Neural progenitor cell (in vitro differentiated cells): Measurements from ENCODE around the gene TVP23A. TPM values are rescaled to one million over a fixed set of nuclear protein-coding genes. Genes with fewer than 3 reads are reported as not detected.

ENCODE experiments used
- DNase-seq: peaks from one replicate; pipeline ENCODE4 v3.0.0-alpha.2; 2016; ENCODE audit warnings: low spot score
- H2AFZ ChIP-seq: fragments of 200-600 bp; sonication (generic); replicated peaks from 2 replicates; pipeline ENCODE4 v1.6.1; 2016; ENCODE audit warnings: antibody characterized with exemption
- H3F3A ChIP-seq: fragments of 200-600 bp; sonication (generic); 2 replicates; pipeline ENCODE4 v1.6.1; 2016; ENCODE audit warnings: antibody characterized with exemption, low read depth
- H3K27ac ChIP-seq: fragments of 200-600 bp; sonication (generic); 2 replicates; pipeline ENCODE4 v1.5.1; 2016; ENCODE audit warnings: mild to moderate bottlenecking
- H3K27me3 ChIP-seq: fragments of 200-600 bp; sonication (generic); 2 replicates; pipeline ENCODE4 v1.6.1; 2016; ENCODE audit warnings: mild to moderate bottlenecking, moderate library complexity
- H3K36me3 ChIP-seq: fragments of 200-600 bp; sonication (generic); 2 replicates; pipeline ENCODE4 v1.5.1; 2016
- H3K4me1 ChIP-seq: fragments of 200-600 bp; sonication (generic); 2 replicates; pipeline ENCODE4 v1.6.1; 2016; ENCODE audit warnings: mixed run types
- H3K4me2 ChIP-seq: fragments of 200-600 bp; sonication (generic); 2 replicates; pipeline ENCODE4 v1.6.1; 2016
- H3K4me3 ChIP-seq: fragments of 200-600 bp; sonication (generic); 2 replicates; pipeline ENCODE4 v1.5.1; 2016
- H3K79me2 ChIP-seq: fragments of 200-600 bp; sonication (generic); 2 replicates; pipeline ENCODE4 v1.6.1; 2016; ENCODE audit warnings: low read depth
- H3K9ac ChIP-seq: fragments of 200-600 bp; sonication (generic); 2 replicates; pipeline ENCODE4 v1.6.1; 2016
- H3K9me3 ChIP-seq: fragments of 200-600 bp; sonication (generic); 2 replicates; pipeline ENCODE4 v1.5.1; 2016; ENCODE audit warnings: low read depth
- H4K20me1 ChIP-seq: fragments of 200-600 bp; sonication (generic); 2 replicates; pipeline ENCODE4 v1.6.1; 2016; ENCODE audit warnings: low read depth
- H3K27ac Mint-ChIP-seq: 3 replicates; pipeline ENCODE4 v1.8.0; 2021; ENCODE audit warnings: mixed read lengths
- H3K27me3 Mint-ChIP-seq: 2 replicates; pipeline ENCODE4 v1.8.0; 2022; ENCODE audit warnings: low read depth, mild to moderate bottlenecking, inconsistent platforms, moderate library complexity, mixed read lengths; ENCODE audit not compliant: insufficient read depth
- H3K36me3 Mint-ChIP-seq: 3 replicates; pipeline ENCODE4 v1.8.0; 2021; ENCODE audit warnings: mixed read lengths
- H3K4me1 Mint-ChIP-seq: 3 replicates; pipeline ENCODE4 v1.8.0; 2021; ENCODE audit warnings: mixed read lengths
- H3K4me3 Mint-ChIP-seq: 3 replicates; pipeline ENCODE4 v1.8.0; 2021; ENCODE audit warnings: mild to moderate bottlenecking, moderate library complexity, mixed read lengths
- H3K9me3 Mint-ChIP-seq: 3 replicates; pipeline ENCODE4 v1.8.0; 2020; ENCODE audit warnings: mixed read lengths
- EZH2 ChIP-seq: fragments of 200-600 bp; sonication (generic); IDR thresholded peaks from 2 replicates; pipeline ENCODE4 v1.6.1; 2017; ENCODE audit warnings: antibody characterized with exemption, mild to moderate bottlenecking, moderate library complexity
- EZH2phosphoT487 ChIP-seq: fragments of 200-600 bp; sonication (generic); IDR thresholded peaks from 2 replicates; pipeline ENCODE4 v1.6.1; 2017; ENCODE audit warnings: antibody characterized with exemption
- total RNA-seq: library from RNA; depleted of rRNA; stranded (reverse); fragments of >200 nt; gene quantifications from 2 replicates; pipeline ENCODE4 v1.2.3, GENCODE V29; 2015; ENCODE audit warnings: low replicate concordance
- TF ChIP-seq, protein P1 (sequence below): fragments of 200-600 bp; sonication (generic); IDR thresholded peaks from 2 replicates; pipeline ENCODE4 v1.5.1; 2017; ENCODE audit warnings: antibody characterized with exemption, mild to moderate bottlenecking

Gene TVP23A
- total RNA-seq, 1 donor from 2014 or later: 3.5 TPM

GRCh38 chr16:10849736-10850477, 31.3 kb upstream of the TVP23A start:
- no peaks in the 10 kb centered on the region for H3K9me3 Mint-ChIP-seq
- no peak overlapping the region for H3K27ac ChIP-seq
- no peaks in the 10 kb centered on the region for H3K36me3 Mint-ChIP-seq
- H2AFZ ChIP-seq: no peak overlapping the region
- H3K36me3 ChIP-seq: no peaks in the 10 kb centered on the region
- no peak for DNase-seq
- no peaks in the 10 kb centered on the region for H3K79me2 ChIP-seq
- H3F3A ChIP-seq: no peaks in the 10 kb centered on the region
- H3K27ac Mint-ChIP-seq: no peak overlapping the region
- peaks cover 3% of the 10 kb centered on the region for H3K27me3 Mint-ChIP-seq
- no peaks in the 10 kb centered on the region for H3K4me1 Mint-ChIP-seq
- no peak for TF ChIP-seq EZH2phosphoT487
- TF ChIP-seq, protein P1, sequence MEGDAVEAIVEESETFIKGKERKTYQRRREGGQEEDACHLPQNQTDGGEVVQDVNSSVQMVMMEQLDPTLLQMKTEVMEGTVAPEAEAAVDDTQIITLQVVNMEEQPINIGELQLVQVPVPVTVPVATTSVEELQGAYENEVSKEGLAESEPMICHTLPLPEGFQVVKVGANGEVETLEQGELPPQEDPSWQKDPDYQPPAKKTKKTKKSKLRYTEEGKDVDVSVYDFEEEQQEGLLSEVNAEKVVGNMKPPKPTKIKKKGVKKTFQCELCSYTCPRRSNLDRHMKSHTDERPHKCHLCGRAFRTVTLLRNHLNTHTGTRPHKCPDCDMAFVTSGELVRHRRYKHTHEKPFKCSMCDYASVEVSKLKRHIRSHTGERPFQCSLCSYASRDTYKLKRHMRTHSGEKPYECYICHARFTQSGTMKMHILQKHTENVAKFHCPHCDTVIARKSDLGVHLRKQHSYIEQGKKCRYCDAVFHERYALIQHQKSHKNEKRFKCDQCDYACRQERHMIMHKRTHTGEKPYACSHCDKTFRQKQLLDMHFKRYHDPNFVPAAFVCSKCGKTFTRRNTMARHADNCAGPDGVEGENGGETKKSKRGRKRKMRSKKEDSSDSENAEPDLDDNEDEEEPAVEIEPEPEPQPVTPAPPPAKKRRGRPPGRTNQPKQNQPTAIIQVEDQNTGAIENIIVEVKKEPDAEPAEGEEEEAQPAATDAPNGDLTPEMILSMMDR: no peak
- no peak for TF ChIP-seq EZH2
- no peaks in the 10 kb centered on the region for H3K27me3 ChIP-seq
- no peak overlapping the region for H3K4me3 Mint-ChIP-seq
- H3K4me2 ChIP-seq: no peak overlapping the region
- no peak overlapping the region for H3K9ac ChIP-seq
- no peaks in the 10 kb centered on the region for H4K20me1 ChIP-seq
- H3K4me3 ChIP-seq: no peak overlapping the region
- H3K9me3 ChIP-seq: no peaks in the 10 kb centered on the region
- no peaks in the 10 kb centered on the region for H3K4me1 ChIP-seq

- no peak for DNase-seq
- no peaks in the 10 kb centered on the region for H3K4me1 Mint-ChIP-seq
- no peaks in the 10 kb centered on the region for H3K9me3 Mint-ChIP-seq
- H3K4me2 ChIP-seq: no peak overlapping the region
- TF ChIP-seq, protein P1: no peak
- TF ChIP-seq EZH2: no peak
- no peaks in the 10 kb centered on the region for H3K36me3 Mint-ChIP-seq
- H3K9ac ChIP-seq: no peak overlapping the region
- H3K36me3 ChIP-seq: no peaks in the 10 kb centered on the region
- no peak overlapping the region for H3K27ac ChIP-seq
- no peaks in the 10 kb centered on the region for H3K4me1 ChIP-seq
- no peaks in the 10 kb centered on the region for H3K79me2 ChIP-seq
- H3K4me3 ChIP-seq: no peak overlapping the region
- no peaks in the 10 kb centered on the region for H3K27me3 ChIP-seq
- H3F3A ChIP-seq: no peaks in the 10 kb centered on the region
- peaks cover 3% of the 10 kb centered on the region for H3K27me3 Mint-ChIP-seq
- no peak overlapping the region for H3K27ac Mint-ChIP-seq
- no peak overlapping the region for H2AFZ ChIP-seq
- no peaks in the 10 kb centered on the region for H4K20me1 ChIP-seq
- no peak overlapping the region for H3K4me3 Mint-ChIP-seq
- H3K9me3 ChIP-seq: no peaks in the 10 kb centered on the region
Observed at GRCh38 chr16:10847176-10847575, 28.6 kb upstream of the TVP23A start.

DNA sequence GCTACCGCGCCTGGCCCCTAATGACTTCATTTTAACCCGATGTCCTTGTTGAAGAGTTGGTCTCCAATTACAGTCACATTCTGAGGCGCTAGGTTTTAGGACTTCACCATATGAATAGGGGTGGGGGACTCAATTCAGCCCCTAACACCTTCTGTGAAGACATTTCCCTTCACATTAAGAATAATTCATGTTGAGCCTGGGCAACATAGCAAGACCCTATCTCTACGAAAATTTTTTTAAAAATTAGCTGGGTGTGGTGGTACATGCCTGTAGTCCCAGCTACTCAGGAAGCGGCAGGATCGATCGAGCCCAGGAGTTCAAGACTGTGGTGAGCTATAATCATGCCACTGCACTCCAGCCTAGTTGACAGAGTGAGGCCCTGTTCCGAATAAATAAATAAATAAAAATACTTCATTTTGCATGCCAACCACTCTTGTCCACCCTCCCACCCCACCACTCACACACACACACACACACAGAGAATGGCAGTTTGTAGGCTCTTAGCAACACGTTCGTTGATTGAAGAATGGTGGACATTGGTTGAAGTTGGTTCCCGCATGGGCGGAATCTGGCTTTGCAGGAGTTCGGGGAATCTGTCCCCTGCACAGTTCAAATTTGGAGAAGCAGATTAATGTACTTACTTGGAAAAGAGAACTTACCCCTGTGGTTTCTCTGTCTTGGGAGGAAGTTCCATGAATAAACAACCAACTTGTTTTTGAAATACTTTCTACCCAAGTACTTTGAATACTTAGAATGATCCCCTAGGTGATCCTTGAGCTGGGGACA, 27.8 kb upstream of the TVP23A start:
- Mint-ChIP-seq H3K9me3 (no peaks in the 10 kb centered on the region), H3K27ac (no peak overlapping the region), H3K36me3 (no peaks in the 10 kb centered on the region), H3K27me3 (peaks cover 6% of the 10 kb centered on the region), H3K4me1 (no peaks in the 10 kb centered on the region), H3K4me3 (no peak overlapping the region)
- no peak for DNase-seq
- no peak overlapping the region for H3K27ac ChIP-seq
- H4K20me1 ChIP-seq: no peaks in the 10 kb centered on the region
- H3K4me2 ChIP-seq: no peak overlapping the region
- H3K4me1 ChIP-seq: no peaks in the 10 kb centered on the region
- no peak overlapping the region for H3K9ac ChIP-seq
- no peak for TF ChIP-seq EZH2
- TF ChIP-seq EZH2phosphoT487: no peak
- TF ChIP-seq, protein P1: no peak
- no peak overlapping the region for H2AFZ ChIP-seq
- no peak overlapping the region for H3K4me3 ChIP-seq
- no peaks in the 10 kb centered on the region for H3F3A ChIP-seq
- H3K79me2 ChIP-seq: no peaks in the 10 kb centered on the region
- H3K36me3 ChIP-seq: no peaks in the 10 kb centered on the region
- no peaks in the 10 kb centered on the region for H3K9me3 ChIP-seq
- no peaks in the 10 kb centered on the region for H3K27me3 ChIP-seq
